Uterus (tissue), 2 donors: Measurements from ENCODE around the gene PPP2R2C.

Experiments used
- CTCF ChIP-seq, 4 experiments: fragments of 200-600 bp in 2 of 4; fragments of 450-650 bp in 2 of 4; sonication (generic) in 2 of 4; IDR thresholded peaks; one replicate each; pipeline ENCODE4 v1.5.1; 2016 to 2019; ENCODE audit warnings: antibody characterized with exemption in 4 of 4, mild to moderate bottlenecking in 2 of 4, moderate library complexity in 1 of 4
- POLR2A ChIP-seq, 2 donors: fragments of 450-650 bp; IDR thresholded peaks; one replicate each; pipeline ENCODE4 v1.6.1; 2016; ENCODE audit warnings: antibody characterized with exemption in 2 of 2, mild to moderate bottlenecking in 1 of 2, moderate library complexity in 1 of 2

DNA sequence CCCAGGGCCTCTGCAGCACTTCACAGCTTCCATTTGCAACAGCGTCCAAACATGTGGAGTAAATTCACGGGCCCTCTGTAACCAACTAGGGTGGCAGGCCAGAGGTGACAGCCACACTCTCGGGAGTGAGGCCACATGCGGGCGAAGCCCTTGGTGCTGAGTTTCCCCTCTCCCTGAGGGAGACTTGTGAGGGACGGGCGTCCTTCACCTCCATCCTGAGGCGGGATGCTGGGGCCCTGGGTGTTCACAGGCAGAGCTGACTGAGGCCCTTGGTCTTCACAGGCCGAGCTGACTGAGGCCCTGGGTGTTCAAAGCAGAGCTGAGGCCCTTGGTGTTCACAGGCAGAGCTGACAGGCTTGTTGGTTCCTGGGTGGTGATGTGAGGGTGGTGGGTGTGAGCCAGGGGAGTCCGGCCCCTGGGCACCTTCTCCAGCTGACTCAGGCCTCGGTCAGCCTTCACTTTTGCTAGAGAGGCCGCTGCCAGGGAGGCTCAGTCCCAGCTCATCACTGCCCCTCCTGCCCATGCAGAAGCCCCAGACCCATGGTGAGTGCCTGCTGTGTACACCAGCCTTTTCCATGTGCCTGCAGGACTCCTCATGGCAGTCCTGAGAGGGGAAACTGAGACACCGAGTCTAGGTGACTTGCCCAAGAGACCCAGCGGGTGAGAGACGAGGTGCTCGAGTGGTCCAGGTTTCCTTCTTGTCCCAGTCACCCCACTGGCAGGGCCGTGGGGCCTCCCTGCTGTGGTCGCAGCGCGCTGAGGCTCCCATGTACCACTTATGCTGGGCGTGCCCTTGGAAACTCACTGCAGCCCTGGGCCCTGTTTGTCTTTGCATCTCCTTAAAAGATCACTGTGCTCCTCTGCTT lies 194.2 kb downstream of the PPP2R2C start:
- no peak for TF ChIP-seq POLR2A (IDR thresholded peaks at IDR 0.05)
- no peak for TF ChIP-seq CTCF (IDR thresholded peaks at IDR 0.05)
